ENCODE results near the gene PNPLA7. TPM values are rescaled to one million over a fixed set of nuclear protein-coding genes. Genes with fewer than 3 reads are reported as not detected.
"Not testable (repeated sequence)": the region's sequence is repeated elsewhere in the genome, so short reads cannot be mapped to it uniquely, and the experiment has no call there.

Gene PNPLA7
- total RNA-seq, 3 donors from 2014 or later (not counting 1 experiment from before 2014, with no cell fraction given): 4.3 to 6.4 (median 4.9) TPM

- Histone ChIP-seq H3K9me3 (ENCODE audit: control insufficient read depth, insufficient read depth, low read length) (no peaks in the 10 kb centered on the region), H3K36me3 (ENCODE audit: control insufficient read depth, insufficient read depth, low read length) (no peaks in the 10 kb centered on the region), H3K4me3 (ENCODE audit: low read length) (no peak overlapping the region), H3K27ac (ENCODE audit: low read length) (no peak overlapping the region), H3K4me1 (ENCODE audit: control insufficient read depth, insufficient read depth, low read length) (no peaks in the 10 kb centered on the region), H3K27me3 (ENCODE audit: control insufficient read depth, insufficient read depth, low read length) (no peaks in the 10 kb centered on the region)
- WGBS (ENCODE audit: insufficient coverage): 91% methylated on average over 25 of the region's 25 CpGs
- Mint-ChIP-seq H3K27me3 (ENCODE audit: low read depth in 2 of 2) (no peaks in the 10 kb centered on the region), H3K4me3 (no peak overlapping the region), H3K27ac (no peak overlapping the region), H3K9me3 (no peaks in the 10 kb centered on the region), H3K36me3 (no peaks in the 10 kb centered on the region), H3K4me1 (no peaks in the 10 kb centered on the region)
- DNase-seq (no peak), ATAC-seq (no peak)
- intact Hi-C loops (cut with micrococcal nuclease): no loop called here
- TF ChIP-seq CTCF (IDR thresholded peaks at IDR 0.05): no peak
These were observed 6.8 kb downstream of the PNPLA7 start for GRCh38 chr9:137543237-137543963.

- Mint-ChIP-seq H3K36me3 (no peaks in the 10 kb centered on the region), H3K27me3 (ENCODE audit: low read depth in 2 of 2) (no peaks in the 10 kb centered on the region), H3K4me1 (no peaks in the 10 kb centered on the region), H3K9me3 (no peaks in the 10 kb centered on the region), H3K27ac (no peak overlapping the region), H3K4me3 (no peak overlapping the region)
- no peak for ATAC-seq
- no peak overlapping the region for H3K4me3 ChIP-seq (ENCODE audit: low read length)
- intact Hi-C loops (cut with micrococcal nuclease): no loop called here
- H3K27ac ChIP-seq (ENCODE audit: low read length): no peak overlapping the region
- no peaks in the 10 kb centered on the region for H3K36me3 ChIP-seq (ENCODE audit: control insufficient read depth, insufficient read depth, low read length)
- no peaks in the 10 kb centered on the region for H3K27me3 ChIP-seq (ENCODE audit: control insufficient read depth, insufficient read depth, low read length)
- TF ChIP-seq CTCF (IDR thresholded peaks at IDR 0.05): no peak
- 93% methylated on average over 20 of the region's 20 CpGs for WGBS (ENCODE audit: insufficient coverage)
- no peak for DNase-seq
- H3K9me3 ChIP-seq (ENCODE audit: control insufficient read depth, insufficient read depth, low read length): no peaks in the 10 kb centered on the region
- H3K4me1 ChIP-seq (ENCODE audit: control insufficient read depth, insufficient read depth, low read length): no peaks in the 10 kb centered on the region
These were observed 7.7 kb downstream of the PNPLA7 start for GRCh38 chr9:137542486-137542885.

GRCh38 chr9:137540536-137540935 is 9.7 kb downstream of the PNPLA7 start:
- Mint-ChIP-seq H3K36me3 (no peaks in the 10 kb centered on the region), H3K27me3 (ENCODE audit: low read depth in 2 of 2) (no peaks in the 10 kb centered on the region), H3K27ac (no peak overlapping the region), H3K9me3 (no peaks in the 10 kb centered on the region), H3K4me1 (peaks cover 8 to 12% of the 10 kb centered on the region in 2 donors), H3K4me3 (no peak overlapping the region)
- Histone ChIP-seq H3K27me3 (ENCODE audit: control insufficient read depth, insufficient read depth, low read length) (no peaks in the 10 kb centered on the region), H3K4me3 (ENCODE audit: low read length) (no peak overlapping the region), H3K27ac (ENCODE audit: low read length) (no peak overlapping the region), H3K9me3 (ENCODE audit: control insufficient read depth, insufficient read depth, low read length) (no peaks in the 10 kb centered on the region), H3K36me3 (ENCODE audit: control insufficient read depth, insufficient read depth, low read length) (no peaks in the 10 kb centered on the region), H3K4me1 (ENCODE audit: control insufficient read depth, insufficient read depth, low read length) (peaks cover 9% of the 10 kb centered on the region)
- TF ChIP-seq CTCF (IDR thresholded peaks at IDR 0.05): no peak
- DNase-seq (no peak), ATAC-seq (no peak)
- 95% methylated on average over 18 of the region's 18 CpGs for WGBS (ENCODE audit: insufficient coverage)
- intact Hi-C loops (cut with micrococcal nuclease): no loop called here

GRCh38 chr9:137538058-137538457 is 12.1 kb downstream of the PNPLA7 start:
- Mint-ChIP-seq H3K36me3 (no peaks in the 10 kb centered on the region), H3K27ac (no peak overlapping the region), H3K27me3 (ENCODE audit: low read depth in 2 of 2) (no peaks in the 10 kb centered on the region), H3K4me1 (peaks cover 19 to 20% of the 10 kb centered on the region in 2 donors), H3K9me3 (no peaks in the 10 kb centered on the region), H3K4me3 (no peak overlapping the region)
- intact Hi-C loops (cut with micrococcal nuclease): no loop called here
- H3K4me3 ChIP-seq (ENCODE audit: low read length): no peak overlapping the region
- no peak overlapping the region for H3K27ac ChIP-seq (ENCODE audit: low read length)
- no peaks in the 10 kb centered on the region for H3K36me3 ChIP-seq (ENCODE audit: control insufficient read depth, insufficient read depth, low read length)
- H3K9me3 ChIP-seq (ENCODE audit: control insufficient read depth, insufficient read depth, low read length): no peaks in the 10 kb centered on the region
- no peak for DNase-seq
- no peak for TF ChIP-seq CTCF (IDR thresholded peaks at IDR 0.05)
- H3K27me3 ChIP-seq (ENCODE audit: control insufficient read depth, insufficient read depth, low read length): no peaks in the 10 kb centered on the region
- ATAC-seq: no peak
- peaks cover 16% of the 10 kb centered on the region for H3K4me1 ChIP-seq (ENCODE audit: control insufficient read depth, insufficient read depth, low read length)
- WGBS (ENCODE audit: insufficient coverage): 95% methylated on average over 16 of the region's 16 CpGs

GRCh38 chr9:137536594-137537131 is 13.5 kb downstream of the PNPLA7 start:
- H3K36me3 Mint-ChIP-seq; ATAC-seq; H3K27ac ChIP-seq (ENCODE audit: low read length); intact Hi-C loops (cut with micrococcal nuclease); H3K9me3 ChIP-seq (ENCODE audit: control insufficient read depth, insufficient read depth, low read length); H3K4me3 ChIP-seq (ENCODE audit: low read length); H3K9me3 Mint-ChIP-seq; H3K27me3 Mint-ChIP-seq (ENCODE audit: low read depth in 2 of 2); H3K27me3 ChIP-seq (ENCODE audit: control insufficient read depth, insufficient read depth, low read length); H3K36me3 ChIP-seq (ENCODE audit: control insufficient read depth, insufficient read depth, low read length); H3K4me3 Mint-ChIP-seq: not testable (repeated sequence)
- peaks cover 19 to 20% of the 10 kb centered on the region in 2 donors for H3K4me1 Mint-ChIP-seq
- peaks cover 16% of the 10 kb centered on the region for H3K4me1 ChIP-seq (ENCODE audit: control insufficient read depth, insufficient read depth, low read length)
- 18% methylated on average over 16 of the region's 16 CpGs for WGBS (ENCODE audit: insufficient coverage)
- DNase-seq: peak in 1 of 2 donors; percentile 21
- peak overlapping the region in 1 of 2 donors; percentile 48 for H3K27ac Mint-ChIP-seq
